Neutrophil (primary cell): ENCODE data around the gene C1QTNF9.

Experiments
- H3K27ac ChIP-seq: fragments of 200-600 bp; sonication (generic); 2 replicates; pipeline ENCODE4 v1.5.1; 2016; ENCODE audit warnings: mild to moderate bottlenecking, moderate library complexity
- H3K27me3 ChIP-seq: fragments of 200-600 bp; sonication (generic); 2 replicates; pipeline ENCODE4 v1.6.0; 2016; ENCODE audit warnings: mild to moderate bottlenecking
- H3K36me3 ChIP-seq: fragments of 200-600 bp; sonication (generic); 2 replicates; pipeline ENCODE4 v1.5.1; 2017
- H3K4me1 ChIP-seq, 2 experiments: fragments of 200-600 bp in 1 of 2; sonication (generic) in 1 of 2; 1 replicate in 1 of 2; 2 replicates in 1 of 2; pipeline versions ENCODE4 v1.5.1 to v1.6.1; 2013 to 2016; ENCODE audit warnings: low read depth in 1 of 2, low read length in 1 of 2, mild to moderate bottlenecking in 1 of 2, moderate library complexity in 1 of 2; ENCODE audit not compliant: control insufficient read depth in 1 of 2, insufficient read depth in 1 of 2
- H3K4me3 ChIP-seq, 2 experiments: fragments of 200-600 bp in 1 of 2; sonication (generic) in 1 of 2; 1 replicate in 1 of 2; 2 replicates in 1 of 2; pipeline ENCODE4 v1.5.1; 2013 to 2016; ENCODE audit warnings: low read depth in 1 of 2, low read length in 1 of 2, mild to moderate bottlenecking in 1 of 2, moderate library complexity in 1 of 2
- H3K9me3 ChIP-seq: fragments of 200-600 bp; sonication (generic); 2 replicates; pipeline ENCODE4 v1.5.1; 2016
- CTCF ChIP-seq: fragments of 200-600 bp; sonication (generic); IDR thresholded peaks from 2 replicates; pipeline ENCODE4 v1.5.1; 2016; ENCODE audit warnings: antibody characterized with exemption

Gene C1QTNF9

DNA sequence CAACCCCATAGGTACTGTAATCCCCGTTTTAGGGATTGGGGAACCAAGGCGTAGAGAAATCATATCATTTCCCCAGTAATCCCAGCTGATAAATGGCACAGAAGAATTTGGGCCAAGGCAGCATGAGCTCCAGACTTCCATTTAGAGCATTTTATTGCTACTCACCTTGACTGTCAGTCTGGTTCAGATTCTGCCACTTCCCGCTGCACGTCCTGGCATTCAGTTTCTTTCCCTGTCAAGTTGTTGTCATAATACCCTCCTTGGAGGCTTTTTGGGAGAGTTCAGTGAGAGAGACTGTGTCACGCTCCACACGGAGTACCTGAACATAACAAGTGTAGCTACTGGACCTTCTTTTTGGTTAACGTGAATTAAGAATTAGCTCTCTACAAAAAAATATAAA lies 7.5 kb upstream of the C1QTNF9 start:
- Histone ChIP-seq H3K4me1 (no peaks in the 10 kb centered on the region), H3K36me3 (peaks cover 94% of the 10 kb centered on the region), H3K9me3 (no peaks in the 10 kb centered on the region), H3K27me3 (no peaks in the 10 kb centered on the region), H3K27ac (no peak overlapping the region), H3K4me3 (no peak overlapping the region)
- no peak for TF ChIP-seq CTCF

DNA sequence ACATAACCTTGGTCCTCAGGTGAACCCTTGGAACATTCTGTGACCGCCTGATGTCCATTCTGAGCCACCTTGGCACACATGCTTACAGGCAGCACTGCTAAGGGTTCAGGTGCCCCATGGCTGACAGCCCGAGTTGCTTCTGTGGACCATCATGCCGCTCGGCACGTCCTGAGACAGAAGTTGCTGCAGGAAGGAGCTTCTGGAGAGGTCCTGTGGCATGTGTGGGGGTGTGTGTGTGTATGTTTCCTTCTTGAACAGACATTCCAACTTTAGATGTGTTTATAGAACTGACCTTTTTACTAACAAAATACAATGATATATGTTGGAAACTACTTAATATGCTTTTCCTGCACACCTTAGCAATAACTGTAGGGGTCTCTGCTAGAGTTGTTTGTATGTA lies 4.8 kb upstream of the C1QTNF9 start:
- Histone ChIP-seq H3K36me3 (peaks cover 71% of the 10 kb centered on the region), H3K27me3 (no peaks in the 10 kb centered on the region), H3K9me3 (no peaks in the 10 kb centered on the region), H3K4me1 (no peaks in the 10 kb centered on the region), H3K27ac (no peak overlapping the region), H3K4me3 (no peak overlapping the region)
- no peak for TF ChIP-seq CTCF

DNA sequence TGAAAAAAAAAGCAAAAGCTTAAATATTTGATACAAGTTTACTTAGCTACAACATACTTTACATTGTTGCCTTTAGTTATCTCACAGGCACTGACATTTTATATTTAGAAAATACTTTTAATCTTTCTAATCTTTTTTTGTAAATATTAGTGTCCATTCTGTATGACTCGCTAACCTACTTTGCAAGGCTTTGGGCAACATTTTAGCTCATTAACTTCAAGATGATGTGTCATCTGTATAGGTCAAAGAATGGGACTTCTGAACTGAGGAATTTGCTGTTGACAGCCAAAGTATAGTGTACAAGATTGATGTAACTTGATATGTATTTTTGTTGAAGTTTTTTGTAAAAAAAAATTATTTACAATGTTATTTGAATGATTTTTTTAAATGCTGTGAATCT lies 2.7 kb upstream of the C1QTNF9 start:
- peaks cover 51% of the 10 kb centered on the region for H3K36me3 ChIP-seq
- TF ChIP-seq CTCF, result no peak
- no peaks in the 10 kb centered on the region for H3K9me3 ChIP-seq
- no peaks in the 10 kb centered on the region for H3K4me1 ChIP-seq
- H3K27me3 ChIP-seq, result no peaks in the 10 kb centered on the region
- no peak overlapping the region for H3K4me3 ChIP-seq
- no peak overlapping the region for H3K27ac ChIP-seq

DNA sequence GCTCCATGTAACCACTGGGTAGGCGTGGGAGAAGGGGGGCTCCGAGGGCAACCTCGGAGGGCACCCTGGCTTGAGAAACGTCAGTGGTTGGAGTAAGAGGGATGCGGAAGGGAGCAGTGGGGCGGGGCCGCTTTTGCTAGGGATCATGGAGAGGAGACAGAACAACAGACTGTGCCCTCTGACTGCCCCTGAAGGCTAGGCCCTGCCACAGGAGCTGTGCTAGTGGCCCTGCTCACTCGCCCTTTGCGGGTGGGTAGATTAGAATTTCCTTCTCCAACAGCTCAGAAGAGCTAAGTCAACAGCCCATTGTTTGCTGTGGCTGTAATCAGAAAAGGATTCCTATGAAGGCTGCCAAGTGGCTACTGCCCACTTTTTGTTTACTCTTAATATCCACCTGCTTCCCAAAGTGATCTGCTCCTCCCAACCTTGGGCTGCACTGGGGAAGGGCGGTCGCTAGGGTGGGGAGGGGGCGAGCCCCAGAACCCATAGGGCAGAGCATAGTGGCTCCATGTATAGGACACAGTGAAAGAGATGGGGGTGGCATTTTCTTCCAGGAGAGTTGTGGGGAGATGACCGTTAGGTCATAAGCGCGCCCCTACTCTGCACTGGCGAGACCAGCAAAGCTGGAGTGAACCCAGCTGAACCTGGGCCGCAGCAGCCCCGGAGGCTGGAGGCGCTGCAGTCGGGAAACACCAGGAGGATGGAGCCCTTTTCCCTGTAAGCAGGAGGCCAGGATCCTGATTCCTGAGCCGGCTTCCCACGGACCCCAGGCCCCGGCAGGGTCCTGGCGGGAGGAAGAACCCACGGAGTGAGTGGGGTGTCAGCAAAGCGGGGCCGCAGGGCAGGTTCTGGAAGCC lies 1.9 kb upstream of the C1QTNF9 start:
- no peaks in the 10 kb centered on the region for H3K27me3 ChIP-seq
- no peaks in the 10 kb centered on the region for H3K4me1 ChIP-seq
- H3K9me3 ChIP-seq, result no peaks in the 10 kb centered on the region
- H3K27ac ChIP-seq, result no peak overlapping the region
- TF ChIP-seq CTCF, result no peak
- no peak overlapping the region for H3K4me3 ChIP-seq
- peaks cover 43% of the 10 kb centered on the region for H3K36me3 ChIP-seq

- TF ChIP-seq CTCF, result no peak
- Histone ChIP-seq H3K27me3 (no peaks in the 10 kb centered on the region), H3K4me1 (no peaks in the 10 kb centered on the region), H3K9me3 (no peaks in the 10 kb centered on the region), H3K27ac (no peak overlapping the region), H3K4me3 (no peak overlapping the region), H3K36me3 (peaks cover 36% of the 10 kb centered on the region)
Measured at GRCh38 chr13:24308068-24308445, 1.3 kb upstream of the C1QTNF9 start.
